Thymus (tissue), 11 donors: ENCODE results near the gene KIAA0040. TPM values are rescaled to one million over a fixed set of nuclear protein-coding genes. Genes with fewer than 3 reads are reported as not detected.

Source experiments
- DNase-seq, 9 donors: peaks; one replicate each; pipeline ENCODE4 v3.0.0-alpha.2; 2013; ENCODE audit warnings: low spot score in 9 of 9, low read depth in 6 of 9, missing footprints in 1 of 9
- H3K27ac ChIP-seq, 2 donors: one replicate each; pipeline ENCODE4 v1.5.1; 2013; ENCODE audit warnings: control low read depth in 1 of 2, low read depth in 1 of 2, low read length in 1 of 2, mild to moderate bottlenecking in 1 of 2, moderate library complexity in 1 of 2
- H3K27me3 ChIP-seq, 2 donors: one replicate each; pipeline ENCODE4 v1.5.1; 2013; ENCODE audit warnings: low read length in 1 of 2; ENCODE audit not compliant: control insufficient read depth in 2 of 2, insufficient read depth in 1 of 2
- H3K36me3 ChIP-seq, 2 donors: one replicate each; pipeline ENCODE4 v1.5.1; 2013; ENCODE audit warnings: low read length in 1 of 2, mild to moderate bottlenecking in 1 of 2, moderate library complexity in 1 of 2; ENCODE audit not compliant: control insufficient read depth in 2 of 2, insufficient read depth in 2 of 2
- H3K4me1 ChIP-seq, 2 donors: one replicate each; pipeline ENCODE4 v1.5.1; 2013; ENCODE audit warnings: low read length in 2 of 2; ENCODE audit not compliant: control insufficient read depth in 2 of 2, insufficient read depth in 2 of 2
- H3K4me3 ChIP-seq, 2 donors: one replicate each; pipeline ENCODE4 v1.5.1; 2013; ENCODE audit warnings: low read length in 2 of 2, control low read depth in 1 of 2, mild to moderate bottlenecking in 1 of 2
- H3K9me3 ChIP-seq, 2 donors: one replicate each; pipeline ENCODE4 v1.5.1; 2013; ENCODE audit warnings: low read length in 1 of 2, mild to moderate bottlenecking in 1 of 2; ENCODE audit not compliant: control insufficient read depth in 2 of 2, insufficient read depth in 1 of 2
- WGBS: extraction: QIAGEN DNeasy Blood & Tissue Kit; methylation state at CpG from one replicate; pipeline ENCODE4 v1.1.7; 2013; 5-methylcytosine and 5-hydroxymethylcytosine counted together
- polyA plus RNA-seq: library from polyadenylated mRNA; stranded (reverse); fragments of 200-250 nt; gene quantifications from one replicate; pipeline ENCODE4 v1.2.3, GENCODE V29; 2013
- total RNA-seq: library from RNA; stranded (reverse); fragments of 120-200 nt; gene quantifications from one replicate; pipeline ENCODE4 v1.2.4, GENCODE V29; 2013
- donor health status: healthy.

KIAA0040 gene
- total and polyA plus RNA-seq, 2 donors = 12.7 to 14.4 TPM

GRCh38 chr1:175145899-175146528 is 46.6 kb downstream of the KIAA0040 start:
- H3K27ac ChIP-seq = no peak overlapping the region
- H3K36me3 ChIP-seq = no peaks in the 10 kb centered on the region
- H3K4me1 ChIP-seq = no peaks in the 10 kb centered on the region
- H3K9me3 ChIP-seq = no peaks in the 10 kb centered on the region
- no peak overlapping the region for H3K4me3 ChIP-seq
- H3K27me3 ChIP-seq = peaks cover 0 to 11% of the 10 kb centered on the region in 2 donors
- 77% methylated on average over 7 of the region's 7 CpGs for WGBS
- DNase-seq = no peak

- Histone ChIP-seq H3K4me3 (no peak overlapping the region), H3K36me3 (no peaks in the 10 kb centered on the region), H3K27me3 (peaks cover 0 to 3% of the 10 kb centered on the region in 2 donors), H3K4me1 (no peaks in the 10 kb centered on the region), H3K9me3 (no peaks in the 10 kb centered on the region), H3K27ac (no peak overlapping the region)
- no peak for DNase-seq
- WGBS = 64% methylated on average over 2 of the region's 2 CpGs
Observed at GRCh38 chr1:175138579-175138978, 54.0 kb downstream of the KIAA0040 start.

GRCh38 chr1:175137369-175137768 is 55.2 kb downstream of the KIAA0040 start:
- Histone ChIP-seq H3K36me3 (no peaks in the 10 kb centered on the region), H3K4me1 (no peaks in the 10 kb centered on the region), H3K4me3 (no peak overlapping the region), H3K27me3 (peaks cover 0 to 3% of the 10 kb centered on the region in 2 donors), H3K27ac (no peak overlapping the region), H3K9me3 (no peaks in the 10 kb centered on the region)
- DNase-seq = no peak
- 100% methylated on average over 1 of the region's 1 CpG for WGBS

- 89% methylated on average over 3 of the region's 3 CpGs for WGBS
Observed at GRCh38 chr1:175136246-175136645, 56.3 kb downstream of the KIAA0040 start.

GRCh38 chr1:175134500-175134899 is 58.1 kb downstream of the KIAA0040 start:
- Histone ChIP-seq H3K27me3 (peaks cover 0 to 3% of the 10 kb centered on the region in 2 donors), H3K9me3 (no peaks in the 10 kb centered on the region), H3K36me3 (no peaks in the 10 kb centered on the region), H3K4me3 (no peak overlapping the region), H3K4me1 (no peaks in the 10 kb centered on the region), H3K27ac (no peak overlapping the region)
- DNase-seq = no peak
- WGBS = 75% methylated on average over 1 of the region's 1 CpG

More at GRCh38 chr1:175136246-175136645, 56.3 kb downstream of the KIAA0040 start:
- no peaks in the 10 kb centered on the region for H3K4me1 ChIP-seq
- H3K36me3 ChIP-seq = no peaks in the 10 kb centered on the region
- no peaks in the 10 kb centered on the region for H3K9me3 ChIP-seq
- no peak overlapping the region for H3K27ac ChIP-seq
- H3K27me3 ChIP-seq = peaks cover 0 to 3% of the 10 kb centered on the region in 2 donors
- DNase-seq = no peak
- no peak overlapping the region for H3K4me3 ChIP-seq

- H3K9me3 ChIP-seq = no peaks in the 10 kb centered on the region
- 91% methylated on average over 6 of the region's 6 CpGs for WGBS
- H3K27me3 ChIP-seq = peaks cover 0 to 3% of the 10 kb centered on the region in 2 donors
- DNase-seq = no peak
- H3K4me3 ChIP-seq = no peak overlapping the region
- no peak overlapping the region for H3K27ac ChIP-seq
- no peaks in the 10 kb centered on the region for H3K36me3 ChIP-seq
- no peaks in the 10 kb centered on the region for H3K4me1 ChIP-seq
Observed at GRCh38 chr1:175133673-175134435, 58.7 kb downstream of the KIAA0040 start.

GRCh38 chr1:175132436-175132835 is 60.1 kb downstream of the KIAA0040 start:
- Histone ChIP-seq H3K27ac (no peak overlapping the region), H3K4me3 (no peak overlapping the region)
- WGBS = 82% methylated on average over 1 of the region's 1 CpG

GRCh38 chr1:175131095-175131494 is 61.5 kb downstream of the KIAA0040 start:
- Histone ChIP-seq H3K36me3 (no peaks in the 10 kb centered on the region), H3K27me3 (peaks cover 0 to 3% of the 10 kb centered on the region in 2 donors), H3K4me3 (no peak overlapping the region), H3K4me1 (no peaks in the 10 kb centered on the region), H3K9me3 (no peaks in the 10 kb centered on the region), H3K27ac (no peak overlapping the region)
- WGBS = 94% methylated on average over 1 of the region's 1 CpG
- DNase-seq = no peak

More at GRCh38 chr1:175132436-175132835, 60.1 kb downstream of the KIAA0040 start:
- no peaks in the 10 kb centered on the region for H3K4me1 ChIP-seq
- peaks cover 0 to 3% of the 10 kb centered on the region in 2 donors for H3K27me3 ChIP-seq
- H3K9me3 ChIP-seq = no peaks in the 10 kb centered on the region
- DNase-seq = no peak
- H3K36me3 ChIP-seq = no peaks in the 10 kb centered on the region

GRCh38 chr1:175130649-175131045 is 61.9 kb downstream of the KIAA0040 start:
- H3K36me3 ChIP-seq = no peaks in the 10 kb centered on the region
- 90% methylated on average over 2 of the region's 2 CpGs for WGBS
- H3K27me3 ChIP-seq = peaks cover 0 to under 1% of the 10 kb centered on the region in 2 donors
- no peak overlapping the region for H3K4me3 ChIP-seq
- H3K27ac ChIP-seq = no peak overlapping the region
- no peaks in the 10 kb centered on the region for H3K4me1 ChIP-seq
- H3K9me3 ChIP-seq = no peaks in the 10 kb centered on the region
- no peak for DNase-seq
